ENCODE measurements around the gene CFAP410.

DNA sequence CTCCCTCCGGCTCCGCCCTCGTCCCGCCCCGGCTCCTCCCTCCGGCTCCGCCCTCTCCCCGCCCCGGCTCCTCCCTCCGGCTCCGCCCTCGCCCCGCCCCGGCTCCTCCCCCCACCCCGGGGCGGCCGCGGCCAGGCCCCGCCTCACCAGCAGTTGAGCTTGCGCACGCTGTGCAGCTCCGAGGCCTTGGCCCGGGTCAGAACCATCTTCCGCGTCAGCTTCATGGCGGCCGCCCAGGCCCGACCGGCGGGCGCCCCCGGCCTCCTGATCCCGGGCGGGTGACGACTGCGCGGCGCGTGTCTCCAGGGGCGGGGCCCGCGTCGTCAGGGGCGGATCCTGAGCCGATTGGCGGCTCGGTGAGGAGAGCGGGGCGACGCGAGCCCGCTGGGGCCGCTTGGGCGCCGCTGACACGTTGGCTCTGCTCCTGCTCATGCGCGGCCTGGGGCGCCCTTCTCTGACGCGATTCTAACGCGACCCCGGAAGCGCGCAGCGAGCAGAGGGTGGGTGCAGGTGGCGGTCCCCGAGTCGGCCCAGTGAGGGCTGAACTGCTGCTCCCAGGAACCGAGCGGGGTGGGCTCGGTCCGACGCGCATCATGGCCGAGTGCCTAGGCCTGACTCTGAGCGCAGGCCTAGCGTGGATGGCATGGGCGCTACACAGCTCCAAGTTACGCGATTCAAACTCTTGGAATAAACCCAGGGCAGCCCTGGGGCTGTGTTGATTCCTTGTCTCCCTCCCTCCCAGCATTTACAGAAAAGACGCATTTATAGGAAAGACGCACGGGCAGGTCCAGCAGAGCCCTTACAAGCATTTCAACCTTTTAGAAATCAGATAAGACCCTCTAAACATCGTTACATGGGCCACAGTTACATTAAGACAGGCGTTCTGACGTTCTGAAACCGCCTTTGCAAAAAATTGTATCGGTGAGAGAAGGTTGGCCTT is at the start of gene CFAP410:
- TF ChIP-seq, protein P1, sequence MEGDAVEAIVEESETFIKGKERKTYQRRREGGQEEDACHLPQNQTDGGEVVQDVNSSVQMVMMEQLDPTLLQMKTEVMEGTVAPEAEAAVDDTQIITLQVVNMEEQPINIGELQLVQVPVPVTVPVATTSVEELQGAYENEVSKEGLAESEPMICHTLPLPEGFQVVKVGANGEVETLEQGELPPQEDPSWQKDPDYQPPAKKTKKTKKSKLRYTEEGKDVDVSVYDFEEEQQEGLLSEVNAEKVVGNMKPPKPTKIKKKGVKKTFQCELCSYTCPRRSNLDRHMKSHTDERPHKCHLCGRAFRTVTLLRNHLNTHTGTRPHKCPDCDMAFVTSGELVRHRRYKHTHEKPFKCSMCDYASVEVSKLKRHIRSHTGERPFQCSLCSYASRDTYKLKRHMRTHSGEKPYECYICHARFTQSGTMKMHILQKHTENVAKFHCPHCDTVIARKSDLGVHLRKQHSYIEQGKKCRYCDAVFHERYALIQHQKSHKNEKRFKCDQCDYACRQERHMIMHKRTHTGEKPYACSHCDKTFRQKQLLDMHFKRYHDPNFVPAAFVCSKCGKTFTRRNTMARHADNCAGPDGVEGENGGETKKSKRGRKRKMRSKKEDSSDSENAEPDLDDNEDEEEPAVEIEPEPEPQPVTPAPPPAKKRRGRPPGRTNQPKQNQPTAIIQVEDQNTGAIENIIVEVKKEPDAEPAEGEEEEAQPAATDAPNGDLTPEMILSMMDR (IDR thresholded peaks at IDR 0.05; ENCODE audit: control extremely low read depth in 1 of 3, insufficient read depth in 1 of 3, low read depth in 1 of 3, low read length in 3 of 3) = no peak
- peak in 1 of 2 experiments; percentile 73; a peak in 2 of 3 replicates for TF ChIP-seq POLR2A (IDR thresholded peaks at IDR 0.05; ENCODE audit: control extremely low read depth in 1 of 2, low read depth in 2 of 2, low read length in 2 of 2)
- TF ChIP-seq RBBP5 (IDR thresholded peaks at IDR 0.05; ENCODE audit: borderline replicate concordance, low read depth, low read length) = peak; percentile 70; the same call in 1 of the 2 replicates

Data from H1 (cell line).